Measurements from ENCODE around the gene STOX1.
A peak's percentile ranks its signal among the peaks of the same experiment; 100 is the strongest.

STOX1 gene

GRCh38 chr10:68897336-68897741 is 70.0 kb downstream of the STOX1 start:
- Histone ChIP-seq H2BK12ac (ENCODE audit: low read length) (no peak overlapping the region), H4K91ac (ENCODE audit: low read depth, low read length) (no peak overlapping the region), H2BK120ac (ENCODE audit: insufficient read depth, low read length, poor library complexity) (no peak overlapping the region), H3K18ac (ENCODE audit: low read length) (no peak overlapping the region), H2AFZ (ENCODE audit: insufficient read depth, low read length, poor library complexity) (no peak overlapping the region), H4K8ac (ENCODE audit: low read depth, low read length) (no peak overlapping the region), H2AK5ac (ENCODE audit: low read length) (no peak overlapping the region), H3K14ac (ENCODE audit: low read length) (no peak overlapping the region), H3K4me3 (ENCODE audit: low read depth, low read length) (no peak overlapping the region), H3K9me3 (ENCODE audit: insufficient read depth, low read depth, low read length) (no peaks in the 10 kb centered on the region), H4K12ac (ENCODE audit: low read depth, low read length) (no peak overlapping the region), H2BK5ac (ENCODE audit: low read depth, low read length, poor library complexity) (no peak overlapping the region), H3K4me1 (ENCODE audit: control insufficient read depth in 1 of 2, insufficient read depth in 2 of 2, low read length in 2 of 2) (peaks cover 0 to 2% of the 10 kb centered on the region in 2 experiments), H3K4me2 (ENCODE audit: low read length) (no peak overlapping the region), H3K27ac (ENCODE audit: low read depth, low read length) (no peak overlapping the region), H3K27me3 (ENCODE audit: insufficient read depth, low read length) (no peaks in the 10 kb centered on the region), H3K4ac (ENCODE audit: low read depth, low read length) (no peak overlapping the region), H3K79me1 (ENCODE audit: low read length) (peaks cover 11% of the 10 kb centered on the region), H3K36me3 (ENCODE audit: control insufficient read depth in 1 of 2, insufficient read depth in 2 of 2, low read length in 2 of 2) (no peaks in the 10 kb centered on the region), H3K23ac (ENCODE audit: low read length) (no peak overlapping the region), H3K9ac (ENCODE audit: low read length) (no peak overlapping the region), H3K79me2 (ENCODE audit: control insufficient read depth, insufficient read depth, low read length, poor library complexity) (peaks cover 7% of the 10 kb centered on the region)
- WGBS (ENCODE audit: extremely low coverage, insufficient coverage, insufficient read length) = no CpG with 5 or more reads among the region's 3 CpGs
- peak; percentile 54 to 76 for DNase-seq

GRCh38 chr10:68899186-68899745 is 71.9 kb downstream of the STOX1 start:
- H3K4me2 ChIP-seq (ENCODE audit: low read length) = no peak overlapping the region
- H4K8ac ChIP-seq (ENCODE audit: low read depth, low read length) = no peak overlapping the region
- no peaks in the 10 kb centered on the region for H3K36me3 ChIP-seq (ENCODE audit: control insufficient read depth in 1 of 2, insufficient read depth in 2 of 2, low read length in 2 of 2)
- no peak overlapping the region for H2BK12ac ChIP-seq (ENCODE audit: low read length)
- H3K27me3 ChIP-seq (ENCODE audit: insufficient read depth, low read length) = no peaks in the 10 kb centered on the region
- no peaks in the 10 kb centered on the region for H3K9me3 ChIP-seq (ENCODE audit: insufficient read depth, low read depth, low read length)
- H2AFZ ChIP-seq (ENCODE audit: insufficient read depth, low read length, poor library complexity) = no peak overlapping the region
- H3K18ac ChIP-seq (ENCODE audit: low read length) = no peak overlapping the region
- no CpG with 5 or more reads among the region's 8 CpGs for WGBS (ENCODE audit: extremely low coverage, insufficient coverage, insufficient read length)
- no peak for DNase-seq
- H4K12ac ChIP-seq (ENCODE audit: low read depth, low read length) = no peak overlapping the region
- no peak overlapping the region for H3K9ac ChIP-seq (ENCODE audit: low read length)
- no peak overlapping the region for H3K4me3 ChIP-seq (ENCODE audit: low read depth, low read length)
- H3K14ac ChIP-seq (ENCODE audit: low read length) = no peak overlapping the region
- no peak overlapping the region for H3K23ac ChIP-seq (ENCODE audit: low read length)
- peaks cover 11% of the 10 kb centered on the region for H3K79me1 ChIP-seq (ENCODE audit: low read length)
- H3K27ac ChIP-seq (ENCODE audit: low read depth, low read length) = no peak overlapping the region
- H4K91ac ChIP-seq (ENCODE audit: low read depth, low read length) = no peak overlapping the region
- no peak overlapping the region for H3K4ac ChIP-seq (ENCODE audit: low read depth, low read length)
- H3K79me2 ChIP-seq (ENCODE audit: control insufficient read depth, insufficient read depth, low read length, poor library complexity) = peaks cover 7% of the 10 kb centered on the region
- no peak overlapping the region for H2BK120ac ChIP-seq (ENCODE audit: insufficient read depth, low read length, poor library complexity)
- H2BK5ac ChIP-seq (ENCODE audit: low read depth, low read length, poor library complexity) = no peak overlapping the region
- H2AK5ac ChIP-seq (ENCODE audit: low read length) = no peak overlapping the region
- H3K4me1 ChIP-seq (ENCODE audit: control insufficient read depth in 1 of 2, insufficient read depth in 2 of 2, low read length in 2 of 2) = peaks cover 0 to 2% of the 10 kb centered on the region in 2 experiments

DNA sequence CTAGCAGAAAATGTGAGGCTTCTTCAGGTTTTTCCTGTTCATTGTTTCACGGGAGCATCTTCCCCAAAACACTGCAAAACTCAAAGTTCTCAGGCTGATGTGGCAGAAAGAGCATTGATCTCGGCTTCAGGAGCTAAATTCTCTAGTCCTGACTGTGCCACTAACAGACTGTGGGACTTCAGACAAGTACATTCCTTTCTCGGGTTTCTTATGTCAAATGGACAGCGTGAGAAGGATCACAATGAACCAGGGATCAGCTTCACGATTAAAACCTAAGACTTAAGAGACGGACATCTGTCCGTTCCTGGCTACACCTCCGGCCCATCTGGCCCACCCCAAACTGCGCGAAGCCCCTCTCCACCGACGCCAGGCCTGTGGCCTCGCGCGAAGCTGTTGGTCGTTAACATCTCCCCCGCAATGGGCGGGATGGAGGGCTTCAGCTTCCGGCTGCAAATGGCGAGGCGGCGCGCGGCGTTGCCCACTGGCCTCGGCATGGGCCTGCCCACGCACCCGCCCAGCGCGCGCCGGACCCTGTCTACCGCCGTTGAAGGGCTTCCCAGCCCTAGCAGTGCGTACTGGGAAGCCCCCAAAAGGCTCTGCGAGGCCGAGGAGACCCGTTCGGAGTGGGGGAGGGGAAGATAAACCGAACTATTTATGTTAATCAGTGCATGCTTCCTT is 73.2 kb downstream of the STOX1 start:
- Histone ChIP-seq H2AK5ac (ENCODE audit: low read length) (no peak overlapping the region), H4K8ac (ENCODE audit: low read depth, low read length) (peak overlapping the region; percentile 98), H3K18ac (ENCODE audit: low read length) (peak overlapping the region; percentile 94), H3K9ac (ENCODE audit: low read length) (peak overlapping the region; percentile 79), H3K9me3 (ENCODE audit: insufficient read depth, low read depth, low read length) (no peaks in the 10 kb centered on the region), H3K27ac (ENCODE audit: low read depth, low read length) (peak overlapping the region; percentile 95), H2BK120ac (ENCODE audit: insufficient read depth, low read length, poor library complexity) (peak overlapping the region; percentile 81), H3K36me3 (ENCODE audit: control insufficient read depth in 1 of 2, insufficient read depth in 2 of 2, low read length in 2 of 2) (no peaks in the 10 kb centered on the region), H3K4ac (ENCODE audit: low read depth, low read length) (peak overlapping the region; percentile 78), H3K4me3 (ENCODE audit: low read depth, low read length) (peak overlapping the region; percentile 75), H2BK5ac (ENCODE audit: low read depth, low read length, poor library complexity) (peak overlapping the region; percentile 96), H3K23ac (ENCODE audit: low read length) (no peak overlapping the region), H3K14ac (ENCODE audit: low read length) (peak overlapping the region; percentile 89), H3K79me1 (ENCODE audit: low read length) (peaks cover 11% of the 10 kb centered on the region), H3K4me1 (ENCODE audit: control insufficient read depth in 1 of 2, insufficient read depth in 2 of 2, low read length in 2 of 2) (peaks cover 0 to 2% of the 10 kb centered on the region in 2 experiments), H4K91ac (ENCODE audit: low read depth, low read length) (peak overlapping the region; percentile 96), H2BK12ac (ENCODE audit: low read length) (no peak overlapping the region), H4K12ac (ENCODE audit: low read depth, low read length) (peak overlapping the region; percentile 95), H3K79me2 (ENCODE audit: control insufficient read depth, insufficient read depth, low read length, poor library complexity) (peaks cover 7% of the 10 kb centered on the region), H3K27me3 (ENCODE audit: insufficient read depth, low read length) (no peaks in the 10 kb centered on the region), H3K4me2 (ENCODE audit: low read length) (peak overlapping the region; percentile 59), H2AFZ (ENCODE audit: insufficient read depth, low read length, poor library complexity) (peak overlapping the region; percentile 63)
- peak in 1 of 2 donors; percentile 68 for DNase-seq
- WGBS (ENCODE audit: extremely low coverage, insufficient coverage, insufficient read length) = no CpG with 5 or more reads among the region's 40 CpGs

DNA sequence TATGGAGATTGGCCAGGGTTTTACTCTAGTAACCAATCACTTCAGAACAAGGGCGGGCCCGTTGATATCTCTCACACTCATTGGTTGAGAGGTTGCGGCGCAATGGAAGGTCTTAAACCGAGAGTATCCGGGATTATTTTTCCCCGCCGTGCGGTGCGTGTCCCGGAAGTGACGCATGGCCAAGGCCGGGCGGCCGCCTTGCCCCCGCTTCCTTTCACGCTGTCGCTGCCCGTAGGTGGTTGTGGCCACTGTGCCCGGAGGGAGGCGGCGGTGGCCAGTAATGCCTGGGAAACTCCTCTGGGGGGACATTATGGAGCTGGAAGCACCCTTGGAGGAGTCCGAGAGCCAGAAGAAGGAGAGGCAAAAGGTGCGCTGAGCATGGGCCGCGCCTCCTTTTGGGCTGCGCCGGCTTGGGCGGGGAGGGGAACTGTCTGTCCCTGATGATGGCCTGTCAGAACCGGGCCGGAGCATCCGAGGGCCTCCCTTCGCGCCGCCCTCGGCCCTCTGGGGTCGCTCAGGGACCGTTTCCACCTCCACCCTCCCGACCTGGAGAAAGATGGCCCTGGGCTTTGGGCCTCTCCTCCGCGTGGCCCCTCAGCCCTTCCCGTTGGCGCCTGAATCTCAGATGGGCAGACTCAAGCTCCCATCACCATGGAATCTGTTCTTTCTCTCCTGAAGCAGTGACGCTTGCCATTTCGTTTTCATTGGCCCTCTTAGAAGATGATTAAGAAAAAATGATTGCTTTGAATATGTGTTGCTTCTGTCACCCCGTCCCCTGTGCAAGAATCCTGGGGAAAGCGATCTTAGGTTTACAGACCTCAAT is 74.0 kb downstream of the STOX1 start, which contains the start of gene DDX50:
DDX50 (plus strand) TSS at position 211 of the 823 bp plus-strand sequence; CDS start at position 281, 70 bp downstream.
- Histone ChIP-seq H4K12ac (ENCODE audit: low read depth, low read length) (peak within 1 kb of the TSS; percentile 95), H3K27me3 (ENCODE audit: insufficient read depth, low read length) (no peaks in the 10 kb centered on the region), H4K8ac (ENCODE audit: low read depth, low read length) (peak within 1 kb of the TSS; percentile 98), H4K91ac (ENCODE audit: low read depth, low read length) (peak within 1 kb of the TSS; percentile 96), H3K14ac (ENCODE audit: low read length) (peak within 1 kb of the TSS; percentile 89), H2AFZ (ENCODE audit: insufficient read depth, low read length, poor library complexity) (peak within 1 kb of the TSS; percentile 63), H3K4ac (ENCODE audit: low read depth, low read length) (peak within 1 kb of the TSS; percentile 78), H3K4me2 (ENCODE audit: low read length) (peak within 1 kb of the TSS; percentile 67), H3K9me3 (ENCODE audit: insufficient read depth, low read depth, low read length) (no peaks in the 10 kb centered on the region), H2AK5ac (ENCODE audit: low read length) (no peak within 1 kb of the TSS), H3K4me3 (ENCODE audit: low read depth, low read length) (peak within 1 kb of the TSS; percentile 83), H2BK5ac (ENCODE audit: low read depth, low read length, poor library complexity) (peak within 1 kb of the TSS; percentile 96), H3K18ac (ENCODE audit: low read length) (peak within 1 kb of the TSS; percentile 94), H3K79me1 (ENCODE audit: low read length) (peaks cover 11% of the 10 kb centered on the region), H3K4me1 (ENCODE audit: control insufficient read depth in 1 of 2, insufficient read depth in 2 of 2, low read length in 2 of 2) (peaks cover 0 to 2% of the 10 kb centered on the region in 2 experiments), H3K9ac (ENCODE audit: low read length) (peak within 1 kb of the TSS; percentile 88), H3K79me2 (ENCODE audit: control insufficient read depth, insufficient read depth, low read length, poor library complexity) (peaks cover 7% of the 10 kb centered on the region), H3K27ac (ENCODE audit: low read depth, low read length) (peak within 1 kb of the TSS; percentile 95), H3K23ac (ENCODE audit: low read length) (no peak within 1 kb of the TSS), H2BK120ac (ENCODE audit: insufficient read depth, low read length, poor library complexity) (peak within 1 kb of the TSS; percentile 81), H2BK12ac (ENCODE audit: low read length) (no peak within 1 kb of the TSS), H3K36me3 (ENCODE audit: control insufficient read depth in 1 of 2, insufficient read depth in 2 of 2, low read length in 2 of 2) (no peaks in the 10 kb centered on the region)
- WGBS (ENCODE audit: extremely low coverage, insufficient coverage, insufficient read length) = no CpG with 5 or more reads among the region's 47 CpGs
- DNase-seq = peak; percentile 99 to 100

Measured in trophoblast cell (in vitro differentiated cells and primary cell).